Astrocyte (in vitro differentiated cells and primary cell): ENCODE data around the gene RSPH6A. TPM values are rescaled to one million over a fixed set of nuclear protein-coding genes. Genes with fewer than 3 reads are reported as not detected.

Experiments used
- DNase-seq: peaks from one replicate; pipeline ENCODE4 v3.0.0-alpha.2; 2010; ENCODE audit warnings: low read depth
- FAIRE-seq: peaks from 2 replicates; lab custom pipeline; 2011; peaks lifted over from hg19 to GRCh38; lab: Jason Lieb, UNC
- H2AFZ ChIP-seq: 2 replicates; pipeline ENCODE4 v1.6.0; 2012; ENCODE audit warnings: low read depth, low read length, inconsistent platforms
- H3K27ac ChIP-seq: 2 replicates; pipeline ENCODE4 v1.5.1; 2011; ENCODE audit warnings: low read depth, low read length, inconsistent platforms
- H3K27me3 ChIP-seq: 2 replicates; pipeline ENCODE4 v1.6.0; 2011; ENCODE audit warnings: low read length, inconsistent platforms; ENCODE audit not compliant: insufficient read depth
- H3K36me3 ChIP-seq: 2 replicates; pipeline ENCODE4 v1.5.1; 2011; ENCODE audit warnings: low read length, inconsistent platforms; ENCODE audit not compliant: insufficient read depth
- H3K4me1 ChIP-seq: 2 replicates; pipeline ENCODE4 v1.5.1; 2011; ENCODE audit warnings: low read length, inconsistent platforms; ENCODE audit not compliant: insufficient read depth
- H3K4me2 ChIP-seq: 2 replicates; pipeline ENCODE4 v1.6.0; 2012; ENCODE audit warnings: low read length, inconsistent platforms
- H3K4me3 ChIP-seq: 2 replicates; pipeline ENCODE4 v1.5.1; 2011; ENCODE audit warnings: low read depth, mild to moderate bottlenecking, low read length, inconsistent platforms; ENCODE audit not compliant: insufficient read depth
- H3K79me2 ChIP-seq: 2 replicates; pipeline ENCODE4 v1.6.0; 2012; ENCODE audit warnings: mild to moderate bottlenecking, low read length, inconsistent platforms; ENCODE audit not compliant: insufficient read depth
- H3K9ac ChIP-seq: 2 replicates; pipeline ENCODE4 v1.6.0; 2012; ENCODE audit warnings: mild to moderate bottlenecking, low read length, inconsistent platforms
- H3K9me3 ChIP-seq: 2 replicates; pipeline ENCODE4 v1.5.1; 2012; ENCODE audit warnings: low read depth, mild to moderate bottlenecking, low read length, inconsistent platforms; ENCODE audit not compliant: insufficient read depth
- H4K20me1 ChIP-seq: 2 replicates; pipeline ENCODE4 v1.6.0; 2012; ENCODE audit warnings: low read length, inconsistent platforms; ENCODE audit not compliant: insufficient read depth
- H3K27ac Mint-ChIP-seq: one replicate; pipeline ENCODE4 v1.8.0; 2021; ENCODE audit warnings: mild to moderate bottlenecking, mixed read lengths; ENCODE audit not compliant: unreplicated experiment
- H3K27me3 Mint-ChIP-seq: one replicate; pipeline ENCODE4 v1.8.0; 2021; ENCODE audit warnings: low read depth, mixed read lengths; ENCODE audit not compliant: unreplicated experiment
- H3K36me3 Mint-ChIP-seq: one replicate; pipeline ENCODE4 v1.8.0; 2021; ENCODE audit warnings: low read depth, mixed read lengths; ENCODE audit not compliant: unreplicated experiment
- H3K4me1 Mint-ChIP-seq: one replicate; pipeline ENCODE4 v1.8.0; 2021; ENCODE audit warnings: low read depth, mixed read lengths; ENCODE audit not compliant: unreplicated experiment
- H3K4me3 Mint-ChIP-seq: one replicate; pipeline ENCODE4 v1.8.0; 2021; ENCODE audit warnings: mild to moderate bottlenecking, moderate library complexity, mixed read lengths; ENCODE audit not compliant: unreplicated experiment
- H3K9me3 Mint-ChIP-seq: one replicate; pipeline ENCODE4 v1.8.0; 2021; ENCODE audit warnings: mild to moderate bottlenecking, mixed read lengths; ENCODE audit not compliant: unreplicated experiment
- EZH2 ChIP-seq: IDR thresholded peaks from 2 replicates; pipeline ENCODE4 v1.6.1; 2012; ENCODE audit warnings: mild to moderate bottlenecking, low read length, inconsistent platforms; ENCODE audit not compliant: insufficient read depth
- total RNA-seq: library from RNA; stranded (reverse); gene quantifications from 2 replicates; pipeline ENCODE4 v1.2.1, GENCODE V29; 2021
- TF ChIP-seq, protein P1 (sequence below): IDR thresholded peaks from 2 replicates; pipeline ENCODE4 v1.5.1; 2011; ENCODE audit warnings: low read depth, mild to moderate bottlenecking, inconsistent platforms, low read length, moderate library complexity; ENCODE audit not compliant: insufficient read depth

The RSPH6A gene
- total RNA-seq, 1 donor from 2014 or later: 0.23 TPM

DNA sequence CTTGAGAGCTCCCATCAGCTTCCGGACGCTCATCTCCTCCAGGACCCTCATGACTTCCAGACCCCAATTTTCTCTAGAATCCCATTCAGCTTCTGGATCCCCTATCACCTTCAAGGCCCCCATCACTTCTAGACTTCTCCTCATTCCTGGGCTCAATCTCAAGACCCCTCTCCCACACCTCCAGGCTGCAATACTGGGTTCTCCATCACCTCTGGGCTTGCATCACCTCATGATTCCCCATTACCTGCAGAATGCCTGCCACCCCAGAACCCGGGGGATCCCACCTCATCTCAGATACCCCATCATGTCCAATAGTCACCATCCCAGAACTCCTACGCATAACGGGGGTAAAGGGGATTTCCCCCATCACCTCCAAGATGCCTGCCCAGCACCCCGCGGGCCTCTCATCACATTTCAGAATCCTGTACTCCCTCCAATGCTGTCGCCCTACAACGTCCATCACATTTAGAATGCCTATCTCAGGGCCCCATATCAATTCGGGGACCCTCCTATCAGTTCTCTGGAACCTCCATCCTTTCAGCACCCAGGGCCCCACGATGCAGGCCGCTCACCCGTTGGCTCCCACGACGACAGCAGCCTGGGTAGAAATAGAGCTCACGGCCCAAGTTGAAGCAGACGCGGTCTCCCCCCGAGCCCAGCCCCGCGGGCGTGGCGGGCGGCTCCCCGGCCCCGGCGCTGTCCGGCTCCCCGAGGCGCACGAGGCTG, 23.2 kb downstream of the RSPH6A start:
- DNase-seq: no peak

DNA sequence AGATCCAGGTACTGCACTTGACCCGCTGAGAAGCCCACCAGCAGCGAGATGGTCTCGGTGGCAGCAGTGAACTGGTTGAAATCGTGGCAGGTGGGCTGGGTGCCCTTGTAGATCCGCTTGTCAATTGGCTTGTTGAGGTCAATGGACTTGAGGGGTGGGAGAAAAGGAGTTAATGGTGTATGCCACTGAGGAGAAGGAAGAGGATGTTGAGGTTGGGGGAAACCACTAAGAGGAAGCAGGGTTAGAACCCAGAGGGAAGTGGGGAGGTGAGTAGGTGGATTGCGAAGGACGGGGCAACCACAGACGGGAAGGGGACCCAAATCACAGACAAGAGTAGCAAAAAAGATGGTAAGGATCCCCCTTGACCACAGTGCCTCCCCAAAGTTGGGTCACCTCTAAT, 24.2 kb downstream of the RSPH6A start:
- Histone ChIP-seq H2AFZ (no peak overlapping the region), H3K27ac (no peak overlapping the region), H3K4me1 (peaks cover 9% of the 10 kb centered on the region), H3K4me3 (peak overlapping the region; percentile 92), H3K79me2 (peaks cover 54% of the 10 kb centered on the region), H3K36me3 (peaks cover 17% of the 10 kb centered on the region), H3K9me3 (no peaks in the 10 kb centered on the region), H4K20me1 (peaks cover 47% of the 10 kb centered on the region), H3K9ac (no peak overlapping the region), H3K4me2 (peak overlapping the region; percentile 99), H3K27me3 (no peaks in the 10 kb centered on the region)
- Mint-ChIP-seq H3K27ac (no peak overlapping the region), H3K4me1 (peaks cover 14% of the 10 kb centered on the region), H3K27me3 (peaks cover 2% of the 10 kb centered on the region), H3K9me3 (no peaks in the 10 kb centered on the region), H3K36me3 (peaks cover 17% of the 10 kb centered on the region), H3K4me3 (peak overlapping the region; percentile 95)
- TF ChIP-seq, protein P1, sequence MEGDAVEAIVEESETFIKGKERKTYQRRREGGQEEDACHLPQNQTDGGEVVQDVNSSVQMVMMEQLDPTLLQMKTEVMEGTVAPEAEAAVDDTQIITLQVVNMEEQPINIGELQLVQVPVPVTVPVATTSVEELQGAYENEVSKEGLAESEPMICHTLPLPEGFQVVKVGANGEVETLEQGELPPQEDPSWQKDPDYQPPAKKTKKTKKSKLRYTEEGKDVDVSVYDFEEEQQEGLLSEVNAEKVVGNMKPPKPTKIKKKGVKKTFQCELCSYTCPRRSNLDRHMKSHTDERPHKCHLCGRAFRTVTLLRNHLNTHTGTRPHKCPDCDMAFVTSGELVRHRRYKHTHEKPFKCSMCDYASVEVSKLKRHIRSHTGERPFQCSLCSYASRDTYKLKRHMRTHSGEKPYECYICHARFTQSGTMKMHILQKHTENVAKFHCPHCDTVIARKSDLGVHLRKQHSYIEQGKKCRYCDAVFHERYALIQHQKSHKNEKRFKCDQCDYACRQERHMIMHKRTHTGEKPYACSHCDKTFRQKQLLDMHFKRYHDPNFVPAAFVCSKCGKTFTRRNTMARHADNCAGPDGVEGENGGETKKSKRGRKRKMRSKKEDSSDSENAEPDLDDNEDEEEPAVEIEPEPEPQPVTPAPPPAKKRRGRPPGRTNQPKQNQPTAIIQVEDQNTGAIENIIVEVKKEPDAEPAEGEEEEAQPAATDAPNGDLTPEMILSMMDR: no peak
- TF ChIP-seq EZH2: no peak
- DNase-seq: no peak
- no peak for FAIRE-seq

More for the DNA sequence above, 23.2 kb downstream of the RSPH6A start:
- peak overlapping the region; percentile 62 for H3K27ac ChIP-seq
- H2AFZ ChIP-seq: peak overlapping the region; percentile 73
- no peak for FAIRE-seq
- H3K4me3 ChIP-seq: peak overlapping the region; percentile 92
- Mint-ChIP-seq H3K4me3 (peak overlapping the region; percentile 95), H3K27ac (peak overlapping the region; percentile 93), H3K36me3 (peaks cover 17% of the 10 kb centered on the region), H3K27me3 (peaks cover 2% of the 10 kb centered on the region), H3K4me1 (peaks cover 14% of the 10 kb centered on the region), H3K9me3 (no peaks in the 10 kb centered on the region)
- no peaks in the 10 kb centered on the region for H3K9me3 ChIP-seq
- H3K27me3 ChIP-seq: no peaks in the 10 kb centered on the region
- peak overlapping the region; percentile 92 for H3K9ac ChIP-seq
- peaks cover 9% of the 10 kb centered on the region for H3K4me1 ChIP-seq
- TF ChIP-seq EZH2: no peak
- TF ChIP-seq, protein P1: no peak
- H3K79me2 ChIP-seq: peaks cover 45% of the 10 kb centered on the region
- H4K20me1 ChIP-seq: peaks cover 44% of the 10 kb centered on the region
- peaks cover 17% of the 10 kb centered on the region for H3K36me3 ChIP-seq
- peak overlapping the region; percentile 99 for H3K4me2 ChIP-seq
